PC-9 (cell line): Measurements from ENCODE around the gene ATP6V0B. TPM values are rescaled to one million over a fixed set of nuclear protein-coding genes. Genes with fewer than 3 reads are reported as not detected.

Experiments
- BruUV-seq: library from RNA; stranded (reverse); fragments of 400-500 nt; replicated peaks from 2 replicates; lab custom pipeline; 2021; lab: Mats Ljungman, UMichigan
- CTCF ChIA-PET: fragments of 300-600 bp; sonication (Branson Sonifier 250); formaldehyde crosslinking; loops from one replicate; lab custom pipeline; 2022; ENCODE audit warnings: antibody characterized with exemption; lab: Charles Lee
- POLR2A ChIA-PET: fragments of 300-600 bp; sonication (Branson Sonifier 250); formaldehyde crosslinking; loops from one replicate; lab custom pipeline; 2022; ENCODE audit warnings: antibody characterized with exemption; ENCODE audit not compliant: unreplicated experiment; lab: Charles Lee
- DNase-seq, 2 experiments: peaks; one replicate each; pipeline versions ENCODE4 v3.0.0 to v3.0.0-alpha.2; 2015 to 2022; ENCODE audit warnings: mixed read lengths in 1 of 2
- H2AFZ ChIP-seq: fragments of 200-600 bp; sonication (generic); 2 replicates; pipeline ENCODE4 v1.8.1; 2017; ENCODE audit warnings: antibody characterized with exemption
- H3F3A ChIP-seq: fragments of 200-600 bp; sonication (generic); 2 replicates; pipeline ENCODE4 v1.8.1; 2017; ENCODE audit warnings: antibody characterized with exemption, mild to moderate bottlenecking, low read depth; ENCODE audit not compliant: insufficient read depth
- H3K27ac ChIP-seq: fragments of 200-600 bp; sonication (generic); 2 replicates; pipeline ENCODE4 v1.6.1; 2016; ENCODE audit warnings: mixed run types
- H3K27me3 ChIP-seq: fragments of 200-600 bp; sonication (generic); 2 replicates; pipeline ENCODE4 v1.6.1; 2016; ENCODE audit warnings: low read depth, mixed run types; ENCODE audit not compliant: insufficient read depth
- H3K36me3 ChIP-seq: fragments of 200-600 bp; sonication (generic); 2 replicates; pipeline ENCODE4 v1.6.1; 2016; ENCODE audit warnings: low read depth, mixed run types
- H3K4me1 ChIP-seq: fragments of 200-600 bp; sonication (generic); replicated peaks from 2 replicates; pipeline ENCODE4 v1.6.1; 2016; ENCODE audit warnings: mixed run types; ENCODE audit not compliant: insufficient read depth
- H3K4me2 ChIP-seq: fragments of 200-600 bp; sonication (generic); 2 replicates; pipeline ENCODE4 v1.6.1; 2017; ENCODE audit warnings: mixed run types
- H3K4me3 ChIP-seq: fragments of 200-600 bp; sonication (generic); 2 replicates; pipeline ENCODE4 v1.6.1; 2016; ENCODE audit warnings: mixed run types
- H3K79me2 ChIP-seq: fragments of 200-600 bp; sonication (generic); 2 replicates; pipeline ENCODE4 v1.6.1; 2017; ENCODE audit warnings: low read depth, mixed run types
- H3K9me2 ChIP-seq: fragments of 200-600 bp; sonication (generic); 2 replicates; pipeline ENCODE4 v1.8.1; 2017; ENCODE audit warnings: mild to moderate bottlenecking; ENCODE audit not compliant: insufficient read depth
- H3K9me3 ChIP-seq: fragments of 200-600 bp; sonication (generic); 2 replicates; pipeline ENCODE4 v1.8.1; 2016; ENCODE audit warnings: low read depth; ENCODE audit not compliant: insufficient read depth
- H4K20me1 ChIP-seq: fragments of 200-600 bp; sonication (generic); 2 replicates; pipeline ENCODE4 v1.8.1; 2017; ENCODE audit not compliant: insufficient read depth
- EZH2 ChIP-seq: fragments of 200-600 bp; sonication (generic); IDR thresholded peaks from 2 replicates; pipeline ENCODE4 v1.8.0; 2017; ENCODE audit warnings: antibody characterized with exemption, low read depth
- intact Hi-C: fragments of 100-400 bp; cut with micrococcal nuclease; formaldehyde crosslinking; loops from one replicate; pipeline ENCODE4 v1.10.0; 2022; ENCODE audit not compliant: unreplicated experiment
- total RNA-seq: library from RNA; stranded (reverse); gene quantifications from 2 replicates; pipeline ENCODE4 v1.2.3, GENCODE V29; 2021
- TF ChIP-seq, protein P1 (sequence below): fragments of 200-600 bp; sonication (generic); conservative IDR thresholded peaks from 2 replicates; pipeline ENCODE4 v1.6.1; 2017; ENCODE audit warnings: mixed run types, antibody characterized with exemption, mild to moderate bottlenecking, moderate library complexity

ATP6V0B gene
- total RNA-seq, 1 experiment from 2014 or later, result 125 TPM

DNA sequence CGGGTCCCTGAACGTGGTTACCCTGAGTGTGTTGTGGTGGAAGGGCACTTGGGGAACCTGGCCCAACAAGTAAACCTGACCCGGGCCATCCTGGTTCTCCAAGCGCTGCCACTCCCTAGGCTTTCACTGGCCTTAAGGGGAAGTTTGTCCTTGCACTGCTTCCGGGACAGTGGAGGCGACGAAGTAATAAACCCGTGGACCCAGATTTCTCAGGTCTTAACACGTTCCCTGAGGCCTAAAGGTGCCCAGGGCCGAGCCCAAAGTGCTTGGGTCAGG is 16.4 kb downstream of the ATP6V0B start:
- POLR2A ChIA-PET, result no interaction called here
- Histone ChIP-seq H3F3A (peaks cover 67% of the 10 kb centered on the region), H3K27ac (peak overlapping the region; percentile 86), H3K4me3 (peak overlapping the region; percentile 59), H3K79me2 (no peaks in the 10 kb centered on the region), H3K36me3 (peaks cover 4% of the 10 kb centered on the region; the same call in 1 of the 2 replicates), H3K4me1 (peaks cover 25% of the 10 kb centered on the region), H4K20me1 (no peaks in the 10 kb centered on the region; the same call in 1 of the 2 replicates), H3K9me2 (no peaks in the 10 kb centered on the region), H3K4me2 (peak overlapping the region; percentile 97), H3K27me3 (no peaks in the 10 kb centered on the region), H2AFZ (peak overlapping the region; percentile 75), H3K9me3 (no peaks in the 10 kb centered on the region)
- intact Hi-C loops, result loop anchor here (1.0 to 5.0 kb wide), 4 partner anchors 11 to 229 kb away; partner anchors contain the start of genes IPO13 and SLC6A9
- CTCF ChIA-PET, result interaction anchor here (0.9 kb wide), 1 partner anchor 16 kb away, joined by 3 read pairs; no protein-coding TSS in a partner anchor
- TF ChIP-seq EZH2, result no peak
- TF ChIP-seq, protein P1, sequence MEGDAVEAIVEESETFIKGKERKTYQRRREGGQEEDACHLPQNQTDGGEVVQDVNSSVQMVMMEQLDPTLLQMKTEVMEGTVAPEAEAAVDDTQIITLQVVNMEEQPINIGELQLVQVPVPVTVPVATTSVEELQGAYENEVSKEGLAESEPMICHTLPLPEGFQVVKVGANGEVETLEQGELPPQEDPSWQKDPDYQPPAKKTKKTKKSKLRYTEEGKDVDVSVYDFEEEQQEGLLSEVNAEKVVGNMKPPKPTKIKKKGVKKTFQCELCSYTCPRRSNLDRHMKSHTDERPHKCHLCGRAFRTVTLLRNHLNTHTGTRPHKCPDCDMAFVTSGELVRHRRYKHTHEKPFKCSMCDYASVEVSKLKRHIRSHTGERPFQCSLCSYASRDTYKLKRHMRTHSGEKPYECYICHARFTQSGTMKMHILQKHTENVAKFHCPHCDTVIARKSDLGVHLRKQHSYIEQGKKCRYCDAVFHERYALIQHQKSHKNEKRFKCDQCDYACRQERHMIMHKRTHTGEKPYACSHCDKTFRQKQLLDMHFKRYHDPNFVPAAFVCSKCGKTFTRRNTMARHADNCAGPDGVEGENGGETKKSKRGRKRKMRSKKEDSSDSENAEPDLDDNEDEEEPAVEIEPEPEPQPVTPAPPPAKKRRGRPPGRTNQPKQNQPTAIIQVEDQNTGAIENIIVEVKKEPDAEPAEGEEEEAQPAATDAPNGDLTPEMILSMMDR, result no peak
- DNase-seq, result no peak
- TSS peak; percentile 76 for BruUV-seq

DNA sequence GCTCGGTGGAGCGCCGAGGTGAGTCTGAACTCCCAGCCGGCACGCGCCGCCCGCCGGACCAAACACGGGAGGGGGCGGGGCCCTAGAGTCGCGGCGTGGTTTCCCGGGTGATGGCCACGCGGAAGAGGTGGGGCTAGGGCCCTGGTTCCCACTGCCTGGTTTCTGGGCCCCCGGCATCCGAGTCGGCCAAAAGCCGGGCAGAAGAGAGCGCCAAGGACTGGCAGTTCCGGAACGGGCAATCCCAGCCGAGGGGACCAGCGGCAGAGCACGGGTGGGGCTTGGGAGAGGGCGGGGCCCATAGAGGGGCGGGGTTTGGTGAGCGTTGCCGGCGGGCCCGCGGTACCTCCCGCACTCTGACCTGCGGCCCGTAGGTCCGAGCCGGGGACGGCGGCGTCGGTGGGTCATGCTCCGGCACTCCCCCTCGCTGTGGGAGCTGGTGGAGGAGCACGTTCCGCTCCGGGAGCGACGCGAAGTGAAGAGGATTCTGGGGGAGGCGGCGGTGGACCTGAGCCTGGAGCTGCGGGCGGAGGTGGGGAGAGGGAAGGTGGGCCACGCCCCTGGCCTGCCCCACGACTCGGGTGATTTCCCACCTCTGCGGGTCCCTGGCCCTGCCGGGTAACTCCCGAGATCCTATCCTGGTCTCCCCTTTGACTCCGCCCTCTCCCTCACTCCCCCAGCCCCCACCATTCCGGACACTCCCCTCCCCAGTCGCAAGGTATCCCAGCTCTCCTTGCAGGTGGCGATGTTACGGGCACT is 16.9 kb downstream of the ATP6V0B start, which contains the start of gene CCDC24:
Gene CCDC24 (plus strand): TSS at position 124 of the 756 bp plus-strand sequence. CDS start 280 bp downstream, at position 404.
- TF ChIP-seq EZH2, result no peak
- TF ChIP-seq, protein P1, result no peak
- Histone ChIP-seq H3K9me2 (no peaks in the 10 kb centered on the region), H3K36me3 (no peaks in the 10 kb centered on the region), H3K4me3 (peak within 1 kb of the TSS; percentile 59), H3K27me3 (no peaks in the 10 kb centered on the region), H3K4me2 (peak within 1 kb of the TSS; percentile 97), H4K20me1 (no peaks in the 10 kb centered on the region; the same call in 1 of the 2 replicates), H3K79me2 (no peaks in the 10 kb centered on the region), H2AFZ (peak within 1 kb of the TSS; percentile 75), H3K9me3 (no peaks in the 10 kb centered on the region), H3F3A (peaks cover 62% of the 10 kb centered on the region), H3K27ac (peak within 1 kb of the TSS; percentile 86), H3K4me1 (peaks cover 25% of the 10 kb centered on the region)
- intact Hi-C loops, result loop anchor here (1.0 to 5.0 kb wide), 5 partner anchors 11 to 462 kb away; partner anchors contain the start of genes IPO13 and SLC6A9
- POLR2A ChIA-PET, result interaction anchor here (0.6 to 0.7 kb wide), 3 partner anchors 59 to 346 kb away, joined by 3 to 5 read pairs (median 3); partner anchors contain the start of gene ST3GAL3
- CTCF ChIA-PET, result interaction anchor here (0.5 to 0.6 kb wide), 2 partner anchors 9 to 45 kb away, joined by 3 read pairs; no protein-coding TSS in a partner anchor
- no TSS peak for BruUV-seq
- peak; percentile 85 to 96 for DNase-seq

DNA sequence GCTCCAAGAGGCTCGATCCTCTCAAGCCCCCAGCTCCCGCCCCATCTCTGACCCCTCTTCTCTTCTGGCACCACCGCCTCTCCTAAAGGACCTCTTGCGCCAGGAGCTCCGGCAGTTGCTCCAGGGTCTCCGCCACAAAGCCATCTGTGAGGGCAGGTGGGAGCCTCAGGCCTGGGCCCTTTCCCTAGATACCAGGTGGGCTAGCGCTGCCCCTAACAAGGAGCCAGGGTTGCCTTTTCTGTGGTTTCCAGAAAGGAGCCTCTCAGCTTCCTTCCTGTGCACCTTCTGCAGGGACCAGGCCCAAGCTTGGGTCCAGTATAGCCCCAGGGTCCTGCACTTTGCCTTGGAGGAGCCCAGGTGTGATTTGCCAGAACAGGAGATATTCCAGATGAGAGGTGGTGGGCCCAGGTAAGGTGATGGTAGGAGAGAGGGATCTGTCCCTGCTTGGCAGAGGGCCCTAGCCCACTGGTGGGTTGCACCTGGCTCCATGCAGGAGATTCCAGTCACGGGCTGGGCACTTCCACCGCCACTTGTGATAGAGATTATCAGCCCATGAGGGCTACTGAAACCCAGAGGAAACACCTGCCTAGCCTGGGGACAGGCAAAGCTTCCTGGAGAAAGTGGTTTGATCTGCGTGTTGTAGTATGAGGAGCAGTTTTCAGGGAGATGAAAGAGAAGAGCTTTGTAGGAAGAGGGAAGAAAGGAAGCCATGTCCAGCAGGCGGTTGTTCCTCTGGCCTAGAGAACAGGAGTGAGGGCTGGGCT is 17.7 kb downstream of the ATP6V0B start:
- intact Hi-C loops, result loop anchor here (1.0 to 5.0 kb wide), 3 partner anchors 40 to 463 kb away; partner anchors contain the start of gene SLC6A9
- peak in 1 of 2 experiments; percentile 14 for DNase-seq
- ChIA-PET POLR2A (interaction anchor here (0.5 to 0.7 kb wide), 5 partner anchors 36 to 786 kb away, joined by 3 to 9 read pairs (median 5); partner anchors contain the start of genes C1orf210 and ST3GAL3), CTCF (interaction anchor here (0.5 to 0.7 kb wide), 5 partner anchors 8 to 229 kb away, joined by 3 read pairs; no protein-coding TSS in a partner anchor)
- peaks cover 54% of the 10 kb centered on the region for H3F3A ChIP-seq
- H3K27ac ChIP-seq, result peak overlapping the region; percentile 86
- no peaks in the 10 kb centered on the region for H3K27me3 ChIP-seq
- no peaks in the 10 kb centered on the region for H3K9me3 ChIP-seq
- BruUV-seq, result TSS peak; percentile 34
- no peaks in the 10 kb centered on the region; the same call in 1 of the 2 replicates for H4K20me1 ChIP-seq
- no peaks in the 10 kb centered on the region for H3K79me2 ChIP-seq
- no peaks in the 10 kb centered on the region for H3K9me2 ChIP-seq
- TF ChIP-seq, protein P1, result no peak
- TF ChIP-seq EZH2, result no peak
- H3K4me2 ChIP-seq, result peak overlapping the region; percentile 97
- peak overlapping the region; percentile 75; the same call in 1 of the 2 replicates for H2AFZ ChIP-seq
- H3K4me1 ChIP-seq, result peaks cover 25% of the 10 kb centered on the region
- H3K4me3 ChIP-seq, result peak overlapping the region; percentile 59
- H3K36me3 ChIP-seq, result no peaks in the 10 kb centered on the region
